Measurements from ENCODE around the gene CD180. TPM values are rescaled to one million over a fixed set of nuclear protein-coding genes. Genes with fewer than 3 reads are reported as not detected.

The CD180 gene
- total RNA-seq, 1 donor from 2014 or later = 0.24 TPM

DNA sequence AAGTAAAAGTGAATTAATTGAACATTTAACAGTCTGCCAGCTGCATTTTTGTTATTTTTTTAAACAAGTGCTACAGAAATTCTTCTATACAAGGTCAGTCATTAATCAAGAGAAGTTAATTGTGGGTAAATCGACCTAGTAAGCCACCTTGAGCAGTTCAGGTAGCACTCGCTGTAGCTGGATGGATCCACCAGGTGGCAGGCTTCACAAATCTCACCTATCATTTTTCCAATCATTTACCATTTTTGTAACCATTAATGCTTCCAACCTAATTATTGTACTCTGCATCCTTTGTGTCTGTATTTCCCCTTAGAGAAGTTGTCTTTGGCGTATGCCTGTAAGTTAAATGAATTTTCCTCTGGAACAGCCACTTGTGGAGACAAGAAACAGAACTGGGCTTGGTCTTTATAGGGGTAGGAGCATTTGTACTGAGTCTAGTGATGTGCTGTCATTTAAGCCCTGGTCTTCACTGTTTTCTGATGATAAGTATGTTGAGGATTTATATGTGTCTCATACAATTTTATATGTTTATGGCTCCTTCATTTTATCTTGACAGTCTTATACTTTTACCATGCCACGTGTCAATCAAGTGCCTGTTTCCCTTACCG is 39.5 kb downstream of the CD180 start:
- peak; percentile 27 for ATAC-seq

DNA sequence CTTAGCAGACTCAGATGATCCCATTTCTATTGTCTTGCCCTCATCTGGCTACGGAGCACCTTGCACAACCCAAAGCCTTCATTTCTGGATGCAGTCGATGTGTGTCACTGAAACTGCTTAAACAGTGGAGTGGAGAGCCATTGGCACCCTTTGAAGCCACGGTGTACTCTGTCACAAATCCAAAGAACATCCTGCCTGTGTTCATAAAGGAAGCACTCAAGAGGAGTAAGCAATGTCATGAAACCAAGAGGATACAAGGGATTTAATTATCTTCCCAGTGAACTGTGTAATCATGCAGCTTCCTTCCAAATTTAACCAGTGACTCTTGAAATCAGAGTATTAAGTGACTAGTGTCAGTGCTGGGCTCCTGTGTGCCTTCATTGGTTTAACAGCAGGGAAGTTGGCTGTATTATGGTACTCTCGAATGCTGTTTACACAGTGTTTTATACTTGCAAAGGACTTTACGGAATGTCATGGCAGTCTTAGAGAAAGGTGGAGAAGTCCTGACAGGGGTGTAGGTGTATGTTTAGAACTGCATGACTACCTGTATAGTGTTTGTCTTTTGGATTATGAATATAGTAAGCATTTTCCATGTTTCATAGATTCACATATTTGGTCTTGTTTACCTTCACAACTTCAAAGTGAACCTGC is 41.9 kb downstream of the CD180 start:
- no peak for ATAC-seq

DNA sequence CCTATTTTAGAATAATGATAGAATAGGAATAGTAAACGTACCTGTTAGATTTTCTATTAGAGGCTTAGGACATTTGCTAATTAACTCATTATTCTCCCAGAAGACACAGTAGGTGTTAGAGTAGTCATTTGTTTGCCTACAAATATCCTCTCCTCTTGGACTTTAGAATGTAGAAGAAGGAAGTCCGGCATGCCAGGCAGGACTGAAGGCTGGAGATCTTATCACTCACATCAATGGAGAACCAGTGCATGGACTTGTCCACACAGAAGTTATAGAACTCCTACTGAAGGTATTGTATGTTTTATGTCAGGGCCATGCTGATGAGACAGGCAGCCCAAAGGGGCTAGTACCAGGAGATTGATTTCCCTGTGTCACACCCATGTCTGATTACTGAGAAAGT is 43.3 kb downstream of the CD180 start:
- no peak for ATAC-seq

DNA sequence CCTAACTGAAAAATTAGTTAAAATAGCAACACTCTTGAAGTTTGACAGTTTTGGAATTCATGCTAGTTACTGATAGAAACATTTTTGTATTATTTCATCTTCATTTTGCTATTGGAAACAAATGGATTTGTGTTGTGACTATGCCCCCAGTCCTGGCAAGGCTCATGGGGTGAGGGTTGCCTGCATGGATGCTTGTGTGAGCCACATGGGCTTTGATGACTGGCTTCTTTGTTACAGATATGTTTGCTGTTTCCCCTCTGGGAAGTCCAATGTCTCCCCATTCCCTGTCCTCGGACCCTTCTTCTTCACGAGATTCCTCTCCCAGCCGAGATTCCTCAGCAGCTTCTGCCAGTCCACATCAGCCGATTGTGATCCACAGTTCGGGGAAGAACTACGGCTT is 44.2 kb downstream of the CD180 start:
- no peak for ATAC-seq

DNA sequence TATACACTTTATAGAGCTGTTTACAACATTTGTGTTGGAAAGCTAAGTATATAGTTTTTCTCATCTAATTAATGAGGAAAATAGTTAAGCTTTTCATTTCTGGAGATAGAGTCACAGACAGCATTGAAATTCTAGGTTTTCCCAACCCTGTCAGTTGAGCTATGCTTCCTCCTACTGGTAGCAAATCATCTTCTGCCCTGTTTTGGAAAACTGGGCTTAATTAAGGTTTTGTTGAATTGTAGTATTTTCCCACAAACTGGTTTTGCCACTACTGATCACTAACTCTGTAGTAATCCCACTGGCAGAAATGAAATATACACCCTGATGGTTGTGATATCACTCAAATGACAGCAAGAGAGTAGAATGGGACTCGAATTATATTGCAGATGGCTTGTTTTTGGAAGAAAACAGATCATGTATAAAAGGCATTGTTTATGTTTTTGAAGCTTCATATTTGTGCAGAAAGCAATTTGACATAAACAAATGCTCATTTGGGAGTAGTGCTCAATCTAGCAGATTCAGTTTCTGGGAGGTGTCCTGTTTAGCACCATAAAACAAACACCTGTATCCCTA is 46.6 kb downstream of the CD180 start:
- no peak for ATAC-seq

DNA sequence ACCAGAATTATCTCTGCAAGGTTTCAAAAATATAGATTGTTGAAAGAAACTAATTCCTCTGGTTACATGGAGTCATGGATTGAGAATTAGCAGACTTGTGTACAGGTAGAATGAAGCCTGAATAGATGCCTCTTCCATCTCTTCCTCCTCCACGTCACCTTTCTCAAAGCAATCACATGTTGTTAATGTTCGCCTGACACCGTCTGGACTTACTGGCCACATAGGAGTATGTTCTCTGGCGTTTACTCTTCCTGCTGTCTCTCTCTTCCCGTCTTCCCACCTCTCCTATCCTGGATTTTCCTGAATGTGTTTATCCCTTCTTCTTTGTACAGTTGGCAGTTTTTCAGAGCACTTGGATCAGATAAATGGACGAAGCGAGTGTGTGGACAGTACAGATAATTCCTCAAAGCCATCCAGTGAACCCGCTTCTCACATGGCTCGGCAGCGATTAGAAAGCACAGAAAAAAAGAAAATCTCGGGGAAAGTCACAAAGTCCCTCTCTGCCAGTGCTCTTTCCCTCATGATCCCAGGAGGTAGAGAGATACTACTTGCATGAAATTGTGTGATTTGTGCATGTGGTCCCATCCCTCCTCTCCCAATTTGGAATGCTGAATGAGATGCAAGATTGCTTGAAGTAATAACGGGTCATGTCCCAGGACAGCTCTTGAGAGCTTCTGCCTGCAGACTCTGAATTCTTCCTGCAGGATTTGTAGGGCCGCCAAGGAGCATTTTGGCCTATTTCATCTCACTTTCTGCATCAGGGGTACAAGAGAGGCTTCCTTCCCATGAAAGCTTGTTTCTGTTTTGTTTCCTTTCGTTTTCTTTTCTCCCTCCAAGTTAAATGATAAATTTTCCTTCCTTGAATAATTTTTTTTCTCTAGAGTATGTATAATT is 47.3 kb downstream of the CD180 start:
- no peak for ATAC-seq

DNA sequence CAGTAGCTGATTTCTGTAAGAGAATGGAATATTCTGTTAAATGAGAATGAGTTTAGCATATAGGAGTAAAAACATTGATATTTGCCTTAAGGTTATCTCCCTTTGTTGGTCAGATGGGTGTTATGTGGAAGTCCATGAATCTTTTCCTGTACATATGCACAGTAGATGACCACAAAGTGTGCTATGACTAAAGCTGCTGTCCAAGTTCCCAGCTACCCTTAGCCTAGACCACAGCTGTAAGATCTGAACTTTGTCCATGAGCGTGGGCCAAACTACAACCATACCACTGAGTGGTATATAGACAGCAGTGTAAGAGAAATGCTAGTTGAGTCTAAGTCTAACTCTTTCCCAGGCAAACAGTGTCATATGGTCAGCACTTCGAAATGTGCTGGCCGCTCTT is 48.8 kb downstream of the CD180 start:
- no peak for ATAC-seq

DNA sequence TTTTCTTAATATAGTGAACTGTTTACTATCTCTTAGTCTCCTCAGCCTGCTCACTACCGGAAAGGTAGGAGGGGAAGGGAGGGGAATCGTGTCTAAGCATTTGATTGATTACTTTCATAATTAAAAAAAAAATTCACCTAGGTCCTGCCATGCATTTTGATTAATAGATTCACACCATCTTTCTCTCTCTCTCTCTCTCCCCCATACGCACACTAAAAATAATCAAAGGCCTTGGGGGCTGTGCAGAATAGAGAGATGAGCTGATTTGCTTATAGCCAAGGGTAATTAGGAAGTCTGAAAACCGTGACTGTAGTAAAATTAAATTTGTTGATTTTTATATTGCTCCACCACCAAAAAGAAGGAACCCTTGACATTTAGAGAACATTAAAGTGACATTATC is 49.6 kb downstream of the CD180 start:
- no peak for ATAC-seq

DNA sequence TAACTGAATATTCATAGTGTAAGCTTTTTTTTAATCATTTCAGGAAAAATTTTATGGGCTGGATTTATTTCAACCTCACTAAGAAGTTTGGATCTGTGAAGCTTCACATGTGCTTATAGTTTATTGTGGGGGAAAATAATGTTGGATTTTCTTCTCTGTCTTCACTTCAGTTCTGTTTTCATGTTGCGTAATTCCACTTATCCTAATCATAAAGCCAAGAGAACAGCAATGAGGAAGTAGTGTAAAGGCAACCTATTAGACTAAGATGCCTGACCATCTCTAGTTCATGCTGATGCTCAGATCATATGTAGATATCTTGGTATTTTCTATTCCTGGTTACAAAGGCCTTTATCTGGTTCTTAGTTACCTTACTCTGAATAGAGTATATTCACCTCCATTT is 50.0 kb downstream of the CD180 start:
- ATAC-seq = no peak

DNA sequence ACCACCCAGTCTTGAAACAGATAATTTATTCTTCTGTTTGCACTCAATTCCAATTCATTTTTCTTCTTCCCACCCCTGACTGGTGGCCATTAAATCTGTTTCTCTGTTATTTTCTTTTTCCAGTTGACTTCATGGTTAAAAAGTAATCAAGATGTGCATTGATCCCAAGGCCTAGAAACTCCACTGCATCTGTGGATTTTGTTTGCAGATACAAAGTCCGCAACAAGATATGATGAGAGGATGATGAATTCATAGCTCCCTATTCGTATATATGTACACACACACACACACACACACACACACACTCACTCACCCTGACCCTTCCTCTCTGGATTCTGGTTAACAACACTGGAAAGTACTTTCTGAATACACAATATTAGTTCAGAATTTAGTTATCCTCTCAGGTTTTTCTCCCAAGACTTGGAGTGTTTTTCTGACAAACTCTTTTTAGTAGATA is 52.4 kb downstream of the CD180 start:
- no peak for ATAC-seq

DNA sequence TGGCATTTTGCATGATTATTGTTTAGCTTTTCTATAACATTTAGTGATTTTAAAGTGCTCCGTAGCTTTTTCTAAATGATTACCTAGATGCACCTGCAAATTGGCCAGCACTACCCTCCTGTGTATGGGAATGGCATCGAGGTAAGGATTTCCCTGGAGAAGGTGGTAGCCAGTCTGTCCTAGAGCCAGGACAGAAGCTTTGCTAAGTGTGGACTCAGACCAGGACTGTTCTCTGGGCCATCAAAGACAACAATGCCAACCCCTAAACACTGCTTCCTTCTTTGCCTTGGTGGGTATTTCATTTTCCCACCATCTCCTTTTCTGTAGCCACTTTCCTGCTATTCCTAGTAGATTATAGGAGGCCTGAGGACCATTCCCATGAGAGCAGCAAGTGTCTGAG is 53.0 kb downstream of the CD180 start:
- ATAC-seq = no peak

DNA sequence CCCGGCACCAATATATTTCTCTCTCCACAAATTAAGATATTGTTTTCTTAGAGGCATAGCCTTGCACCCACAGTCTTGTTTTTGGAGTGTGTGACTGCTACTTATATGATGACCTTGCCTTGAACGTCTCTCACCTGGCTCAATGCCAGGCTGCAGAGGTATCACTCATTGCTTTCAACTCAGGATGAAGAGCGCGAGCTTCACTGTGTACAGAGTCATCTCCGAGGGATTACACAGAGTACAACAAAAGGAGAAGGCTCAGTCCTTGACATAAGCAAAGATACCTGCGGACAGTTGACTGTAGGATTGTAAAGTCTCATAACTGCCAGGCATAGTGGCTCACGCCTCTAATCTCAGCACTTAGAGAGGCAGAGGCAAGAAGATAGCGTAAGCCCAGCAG is 53.8 kb downstream of the CD180 start:
- no peak for ATAC-seq

DNA sequence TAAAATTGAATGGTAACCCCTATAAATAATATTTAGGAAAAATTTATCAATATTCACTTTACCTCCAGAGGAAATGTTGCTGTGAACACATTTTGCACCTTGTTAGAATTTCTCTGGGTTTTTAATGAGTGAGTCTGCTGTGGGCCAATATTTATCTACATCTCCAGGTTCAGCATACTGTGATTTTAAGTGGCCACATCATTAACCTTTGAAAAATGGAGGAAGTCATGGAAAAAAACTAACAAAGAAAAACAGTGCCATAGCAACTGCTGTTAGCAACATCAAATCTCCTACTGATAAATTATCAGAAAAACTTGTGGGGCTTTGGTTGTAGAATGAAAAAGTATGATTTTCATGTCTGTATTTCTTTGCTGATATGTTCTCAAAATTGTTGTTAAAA is 55.0 kb downstream of the CD180 start:
- no peak for ATAC-seq

DNA sequence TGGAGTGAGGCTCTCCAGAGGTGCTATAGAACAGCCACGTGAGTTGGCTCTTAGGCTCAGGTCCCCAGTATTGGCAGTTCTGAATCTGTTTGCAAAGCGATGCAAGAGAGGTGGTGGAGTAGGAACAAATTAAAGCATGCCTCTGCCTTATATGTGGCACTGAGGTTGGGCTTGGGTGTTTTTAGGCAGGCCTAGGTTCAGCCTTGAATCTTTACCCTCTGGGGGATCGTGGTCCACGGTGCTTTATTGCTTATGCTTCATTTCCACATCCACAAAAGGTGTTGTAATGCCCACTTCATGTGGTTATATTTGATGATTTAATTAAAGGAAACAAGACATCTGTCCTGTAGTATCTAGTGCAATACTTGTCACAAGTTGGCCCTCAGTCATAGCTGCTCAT is 56.2 kb downstream of the CD180 start:
- no peak for ATAC-seq

DNA sequence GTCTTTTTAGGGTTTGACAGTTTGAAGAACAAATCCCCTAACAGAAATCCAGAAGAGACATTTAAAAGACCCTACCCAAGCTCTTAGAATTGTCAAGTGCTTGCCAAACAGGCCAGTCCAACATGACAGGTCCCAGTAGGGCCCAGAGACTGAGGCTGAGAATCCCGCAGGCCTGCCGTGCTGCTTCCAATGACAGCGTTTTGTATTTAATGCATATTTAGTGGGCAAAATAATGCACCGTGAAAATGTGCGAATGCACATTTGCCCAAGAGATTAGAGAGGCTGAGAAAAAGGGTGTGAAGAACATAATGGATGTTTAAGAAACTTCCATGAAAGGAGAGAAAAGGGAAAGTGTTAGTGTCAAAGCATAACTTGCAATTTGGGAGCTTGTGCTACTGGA is 57.6 kb downstream of the CD180 start:
- ATAC-seq = no peak

DNA sequence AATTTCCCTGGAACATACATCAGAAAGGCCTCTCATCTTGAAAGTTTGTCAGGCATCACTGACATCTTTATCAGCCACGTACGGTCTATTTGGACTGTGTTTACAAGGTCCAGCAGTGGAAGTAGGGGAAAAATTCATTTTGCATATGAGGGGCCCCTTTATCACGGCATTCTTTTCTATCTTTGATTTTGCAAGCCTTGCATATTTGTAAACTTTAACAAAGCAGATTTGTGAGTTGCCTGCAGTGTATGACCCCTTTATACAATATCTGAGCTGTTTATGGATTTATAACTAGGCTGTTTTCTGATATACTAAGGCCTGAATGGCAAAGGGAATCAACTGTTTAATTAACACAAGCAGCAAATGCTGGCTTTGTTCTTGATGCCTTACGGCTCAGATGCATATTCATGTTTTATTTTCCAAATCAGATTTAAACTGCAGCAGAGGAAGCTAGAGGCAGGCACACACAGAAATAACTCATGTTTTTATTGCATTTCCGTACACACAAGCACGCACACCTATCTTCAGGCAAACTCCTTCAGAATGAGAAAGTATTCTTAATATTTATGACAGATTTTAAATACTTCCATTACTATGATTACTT is 61.1 kb downstream of the CD180 start:
- ATAC-seq = no peak

DNA sequence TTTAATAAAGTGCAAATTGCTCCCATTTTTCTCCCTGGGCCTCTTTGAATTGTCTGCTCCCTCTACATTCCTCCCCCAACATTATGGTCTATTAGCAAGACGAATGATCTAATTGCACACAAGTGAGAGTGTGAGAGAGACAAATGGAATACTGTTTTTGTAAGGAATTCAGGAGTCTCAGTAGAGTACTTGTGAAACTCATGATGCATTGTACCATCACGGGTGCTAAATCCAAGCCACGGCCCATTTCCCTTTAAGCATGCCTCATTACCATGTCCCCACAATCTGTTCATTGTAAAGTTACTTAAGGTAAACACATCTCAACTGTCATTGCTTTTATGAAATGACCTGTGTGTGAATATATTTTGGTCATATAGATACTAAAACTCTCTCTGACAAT is 62.8 kb downstream of the CD180 start:
- no peak for ATAC-seq

DNA sequence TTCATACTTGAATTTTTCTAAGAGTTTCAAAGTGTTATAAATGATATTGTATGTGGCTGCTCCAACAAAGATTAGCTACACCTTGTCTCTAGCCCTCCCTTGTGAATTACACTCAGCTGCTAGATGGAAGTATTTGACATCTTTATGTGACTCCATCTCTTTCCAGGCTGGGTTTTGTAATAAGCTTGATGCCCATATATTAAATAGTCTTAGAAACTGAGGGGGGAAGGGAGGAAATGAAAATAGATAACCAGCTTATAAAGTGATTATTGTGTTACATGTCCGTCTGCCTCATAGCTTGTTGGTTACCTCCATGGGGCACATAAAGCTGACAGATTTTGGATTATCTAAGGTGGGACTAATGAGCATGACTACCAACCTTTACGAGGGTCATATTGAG is 63.4 kb downstream of the CD180 start:
- ATAC-seq = no peak

DNA sequence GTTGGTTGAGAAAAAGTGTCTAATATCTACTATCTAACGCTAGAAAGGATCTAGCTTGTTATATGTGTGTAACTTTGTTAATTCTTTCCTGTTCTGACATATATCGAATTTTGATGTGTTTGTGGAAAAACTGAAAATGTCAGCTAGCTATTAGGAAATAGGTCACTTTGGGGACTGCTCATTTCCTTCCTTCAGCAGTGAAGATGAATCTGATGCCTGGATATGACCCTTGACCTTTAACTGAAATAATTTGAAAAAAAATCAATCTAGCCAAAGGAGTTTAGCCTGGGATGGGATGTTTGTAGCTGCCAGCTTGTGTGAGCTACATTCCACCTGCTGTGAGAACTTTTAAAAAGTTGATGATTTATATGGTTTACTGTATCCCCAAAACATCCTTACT is 66.8 kb downstream of the CD180 start:
- no peak for ATAC-seq
